Measurements from ENCODE around the gene RGS6.
"Not testable (repeated sequence)": the region's sequence is repeated elsewhere in the genome, so short reads cannot be mapped to it uniquely, and the experiment has no call there.

Gene RGS6

GRCh38 chr14:71918955-71919354 lies 13.3 kb upstream of the RGS6 start:
- TF ChIP-seq TAF1 (IDR thresholded peaks at IDR 0.05; ENCODE audit: borderline replicate concordance, low read depth, low read length), result no peak
- no peak for TF ChIP-seq POLR2AphosphoS5 (IDR thresholded peaks at IDR 0.05; ENCODE audit: low read depth, low read length)
- no peak for TF ChIP-seq POLR2A (IDR thresholded peaks at IDR 0.05; ENCODE audit: low read depth, low read length)
- FAIRE-seq (no peak), DNase-seq (ENCODE audit: insufficient read length) (no peak)

GRCh38 chr14:71923513-71923912 lies 8.7 kb upstream of the RGS6 start:
- no peak for FAIRE-seq
- TF ChIP-seq POLR2A (IDR thresholded peaks at IDR 0.05; ENCODE audit: low read depth, low read length) (no peak), POLR2AphosphoS5 (IDR thresholded peaks at IDR 0.05; ENCODE audit: low read depth, low read length) (no peak), TAF1 (IDR thresholded peaks at IDR 0.05; ENCODE audit: borderline replicate concordance, low read depth, low read length) (no peak)
- no peak for DNase-seq (ENCODE audit: insufficient read length)

DNA sequence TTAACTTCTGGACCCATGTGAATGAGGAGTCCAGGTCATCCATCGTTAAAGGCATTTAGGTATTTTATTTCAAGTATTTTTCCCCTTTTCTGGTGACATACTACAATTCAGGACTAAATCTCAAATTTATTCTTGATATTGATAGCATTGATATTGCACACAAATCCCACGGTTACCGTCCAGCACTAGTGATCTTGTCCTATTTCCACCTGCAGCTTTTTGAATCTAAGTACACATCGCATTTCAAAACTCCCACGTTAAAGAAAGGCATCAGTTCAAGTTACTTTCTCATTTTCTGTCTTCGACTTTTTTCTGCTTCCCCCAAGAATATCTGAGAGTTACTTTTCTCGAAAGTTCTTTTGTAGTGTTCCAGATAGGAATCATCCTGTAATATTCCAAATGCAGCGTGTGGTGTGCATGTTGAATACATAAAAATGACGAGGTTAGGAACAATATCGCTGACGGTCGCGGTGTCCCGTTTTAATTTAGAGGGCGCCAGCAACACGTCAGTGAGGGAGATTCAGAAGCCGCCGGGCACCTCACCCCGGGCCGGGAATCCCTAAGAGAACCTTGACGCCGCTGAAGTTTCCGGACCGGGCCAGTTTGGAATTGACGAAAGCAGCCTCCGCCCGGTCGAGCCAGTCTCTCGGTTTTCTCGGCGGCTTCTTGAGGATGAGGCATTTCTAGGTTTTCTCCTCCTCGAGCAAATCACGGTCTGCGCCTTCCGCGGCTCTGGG lies 569 bp upstream of the RGS6 start:
- TF ChIP-seq TAF1 (IDR thresholded peaks at IDR 0.05; ENCODE audit: borderline replicate concordance, low read depth, low read length) (no peak), POLR2AphosphoS5 (IDR thresholded peaks at IDR 0.05; ENCODE audit: low read depth, low read length) (no peak), POLR2A (IDR thresholded peaks at IDR 0.05; ENCODE audit: low read depth, low read length) (no peak)
- no peak for DNase-seq (ENCODE audit: insufficient read length)
- no peak for FAIRE-seq

DNA sequence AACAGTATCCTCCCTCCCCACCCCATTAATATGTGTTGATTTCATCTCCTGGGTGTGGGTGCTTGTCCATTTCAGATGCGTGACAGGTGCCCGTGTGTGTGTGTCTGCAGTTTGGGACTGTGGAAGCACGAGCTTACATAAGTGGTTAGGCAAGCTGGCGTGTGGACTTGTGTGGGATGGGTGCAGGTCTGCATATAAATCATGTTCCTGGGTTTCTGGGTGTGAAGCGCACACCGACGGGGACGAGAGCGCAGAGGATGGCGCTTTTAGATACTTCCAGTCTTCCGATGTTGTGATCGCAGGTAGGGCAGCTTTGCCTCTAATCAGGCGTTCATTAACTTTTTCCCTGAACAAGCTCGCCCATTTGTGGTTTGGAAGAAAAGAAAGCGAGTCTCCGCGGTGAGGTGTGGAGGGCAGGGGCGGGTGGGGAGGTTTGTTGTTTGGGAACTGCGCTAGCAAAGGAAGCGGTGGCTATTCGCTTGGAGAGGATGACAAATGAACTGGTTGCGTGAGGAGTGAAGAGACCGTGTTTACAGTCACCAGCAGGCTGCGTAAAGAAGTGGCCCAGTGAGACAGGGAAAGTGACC lies 865 bp downstream of the RGS6 start:
- FAIRE-seq, result no peak
- no peak for DNase-seq (ENCODE audit: insufficient read length)
- no peak for TF ChIP-seq TAF1 (IDR thresholded peaks at IDR 0.05; ENCODE audit: borderline replicate concordance, low read depth, low read length)
- TF ChIP-seq POLR2A (IDR thresholded peaks at IDR 0.05; ENCODE audit: low read depth, low read length), result no peak
- TF ChIP-seq POLR2AphosphoS5 (IDR thresholded peaks at IDR 0.05; ENCODE audit: low read depth, low read length), result no peak

DNA sequence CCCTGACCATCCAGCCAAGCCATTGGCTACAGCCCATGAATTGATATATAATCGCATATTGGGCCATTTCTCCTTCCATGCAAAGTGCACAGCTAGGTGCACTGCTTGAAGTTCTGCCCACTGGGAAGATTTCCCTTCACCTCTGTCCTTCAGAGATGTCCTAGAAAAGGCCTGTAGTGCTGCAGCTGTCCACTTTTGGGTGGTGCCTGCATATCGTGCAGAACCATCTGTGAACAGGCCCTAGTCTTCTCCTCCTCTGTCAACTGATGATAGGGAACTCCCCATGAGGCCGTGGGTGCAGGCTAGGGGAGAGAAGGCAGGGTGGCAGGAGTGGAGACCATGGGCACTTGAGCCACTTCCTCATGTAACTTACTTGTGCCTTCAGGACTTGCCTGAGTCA lies 6.0 kb downstream of the RGS6 start:
- DNase-seq (ENCODE audit: insufficient read length); FAIRE-seq: not testable (repeated sequence)

DNA sequence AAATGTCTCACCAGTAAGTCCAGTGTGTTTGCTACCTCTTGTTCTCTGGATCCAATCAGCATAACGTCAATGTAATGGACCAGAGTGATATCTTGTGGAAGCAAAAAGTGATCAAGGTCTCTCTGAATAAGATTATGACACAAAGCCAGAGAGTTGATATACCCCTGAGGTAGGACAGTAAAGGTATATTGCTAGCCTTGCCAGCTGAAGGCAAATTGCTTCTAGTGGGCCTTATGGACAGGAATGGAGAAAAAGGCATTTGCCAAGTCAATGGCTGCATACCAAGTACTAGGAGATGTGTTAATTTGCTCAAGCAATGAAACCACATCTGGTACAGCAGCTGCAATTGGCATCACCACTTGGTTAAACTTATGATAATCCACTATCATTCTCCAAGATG lies 7.1 kb downstream of the RGS6 start:
- DNase-seq (ENCODE audit: insufficient read length); FAIRE-seq: not testable (repeated sequence)

GRCh38 chr14:71940500-71940899 lies 8.3 kb downstream of the RGS6 start:
- not testable (repeated sequence) for FAIRE-seq; DNase-seq (ENCODE audit: insufficient read length)

DNA sequence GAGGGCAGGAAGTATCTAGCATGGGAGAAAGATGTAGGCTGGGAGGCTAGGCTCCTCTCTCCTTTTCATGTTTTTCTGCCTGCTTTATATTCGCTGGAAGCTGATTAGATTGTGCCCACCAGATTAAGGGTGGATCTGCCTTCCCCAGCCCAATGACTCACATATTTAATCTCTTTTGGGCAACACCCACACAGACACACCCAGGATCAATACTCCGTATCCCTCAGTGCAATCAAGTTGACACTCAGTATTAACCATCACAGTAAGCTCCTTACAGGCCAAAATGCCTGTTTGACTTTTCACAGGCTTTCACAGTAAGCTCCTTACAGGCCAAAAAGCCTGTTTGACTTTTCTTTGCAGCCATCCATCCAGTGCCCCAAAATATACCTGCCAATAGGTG lies 9.4 kb downstream of the RGS6 start:
- not testable (repeated sequence) for FAIRE-seq; DNase-seq (ENCODE audit: insufficient read length)

DNA sequence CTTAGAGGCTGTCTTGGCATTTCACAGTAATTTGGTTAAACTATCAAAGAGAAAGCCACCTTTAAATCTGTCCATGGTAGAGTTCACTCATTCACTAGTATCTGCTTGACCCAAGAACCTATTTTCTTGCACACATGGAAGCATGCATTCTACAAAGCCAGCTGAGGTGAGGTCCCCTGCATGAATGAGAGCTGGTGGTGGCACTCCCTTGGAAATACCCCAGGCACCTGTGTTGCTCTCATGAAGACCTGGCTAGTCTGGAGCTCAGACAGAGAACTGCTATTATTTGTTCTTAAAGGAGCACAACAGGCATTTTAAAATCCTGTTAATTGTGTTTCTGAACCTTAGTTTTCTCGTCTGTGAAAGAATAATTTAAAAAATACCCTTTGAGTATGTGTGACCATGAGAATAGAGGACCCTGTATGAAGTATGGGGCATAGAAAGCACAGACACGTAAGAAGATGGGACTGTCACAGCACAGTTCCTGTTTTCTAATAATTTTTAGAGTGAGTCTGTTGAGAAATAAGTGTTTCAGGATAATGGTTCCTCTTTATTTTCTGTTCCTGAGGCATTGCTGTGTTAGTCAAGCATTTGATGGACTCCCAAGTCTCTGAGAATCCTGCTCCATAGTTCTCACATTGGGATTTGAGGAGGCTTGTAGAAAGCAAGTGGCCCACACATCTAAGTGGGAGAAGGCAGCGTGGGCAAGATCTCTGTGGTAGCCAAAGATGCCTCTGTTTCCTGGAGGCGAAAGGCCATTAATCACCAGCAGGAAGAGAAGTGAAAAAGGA lies 10.9 kb downstream of the RGS6 start:
- DNase-seq (ENCODE audit: insufficient read length) (no peak), FAIRE-seq (peak; percentile 90)
- TF ChIP-seq POLR2A (IDR thresholded peaks at IDR 0.05; ENCODE audit: low read depth, low read length), result no peak
- no peak for TF ChIP-seq TAF1 (IDR thresholded peaks at IDR 0.05; ENCODE audit: borderline replicate concordance, low read depth, low read length)
- TF ChIP-seq POLR2AphosphoS5 (IDR thresholded peaks at IDR 0.05; ENCODE audit: low read depth, low read length), result no peak; the same call in 1 of the 2 replicates

DNA sequence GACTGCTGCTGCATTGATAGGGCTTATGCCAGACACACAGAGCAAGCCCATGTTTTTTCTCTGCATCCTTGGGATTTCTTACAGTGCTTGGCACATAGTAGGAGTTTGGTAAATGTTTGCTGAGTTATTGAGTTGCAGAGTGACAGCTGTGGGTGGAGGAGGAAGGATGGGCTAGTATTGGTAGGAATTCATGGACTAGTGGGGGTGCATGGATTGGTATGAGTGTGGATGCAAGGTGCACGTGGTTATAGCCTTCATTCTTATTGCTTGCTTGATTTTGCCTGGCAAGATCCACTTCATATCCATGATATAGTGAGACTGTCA lies 11.4 kb downstream of the RGS6 start:
- DNase-seq (ENCODE audit: insufficient read length), result no peak
- TF ChIP-seq POLR2AphosphoS5 (IDR thresholded peaks at IDR 0.05; ENCODE audit: low read depth, low read length), result no peak
- no peak for TF ChIP-seq POLR2A (IDR thresholded peaks at IDR 0.05; ENCODE audit: low read depth, low read length)
- no peak for TF ChIP-seq TAF1 (IDR thresholded peaks at IDR 0.05; ENCODE audit: borderline replicate concordance, low read depth, low read length)
- no peak for FAIRE-seq

GRCh38 chr14:71947947-71948500 lies 15.8 kb downstream of the RGS6 start:
- DNase-seq (ENCODE audit: insufficient read length) (no peak), FAIRE-seq (no peak)
- TF ChIP-seq TAF1 (IDR thresholded peaks at IDR 0.05; ENCODE audit: borderline replicate concordance, low read depth, low read length) (no peak), POLR2AphosphoS5 (IDR thresholded peaks at IDR 0.05; ENCODE audit: low read depth, low read length) (no peak), POLR2A (IDR thresholded peaks at IDR 0.05; ENCODE audit: low read depth, low read length) (no peak)

All from GM12892 (cell line).